DMS79 treated with DMSO at 0.1 percent for 48 hours (cell line): ENCODE results near the gene CHRNA1.
"Not testable (repeated sequence)": the region's sequence is repeated elsewhere in the genome, so short reads cannot be mapped to it uniquely, and the experiment has no call there.

ENCODE experiments used
- DNase-seq: peaks from one replicate; lab custom pipeline; 2025; lab: John Stamatoyannopoulos, UW

CHRNA1 gene

GRCh38 chr2:174717273-174717672 lies 47.0 kb downstream of the CHRNA1 start:
- DNase-seq, result no peak

DNA sequence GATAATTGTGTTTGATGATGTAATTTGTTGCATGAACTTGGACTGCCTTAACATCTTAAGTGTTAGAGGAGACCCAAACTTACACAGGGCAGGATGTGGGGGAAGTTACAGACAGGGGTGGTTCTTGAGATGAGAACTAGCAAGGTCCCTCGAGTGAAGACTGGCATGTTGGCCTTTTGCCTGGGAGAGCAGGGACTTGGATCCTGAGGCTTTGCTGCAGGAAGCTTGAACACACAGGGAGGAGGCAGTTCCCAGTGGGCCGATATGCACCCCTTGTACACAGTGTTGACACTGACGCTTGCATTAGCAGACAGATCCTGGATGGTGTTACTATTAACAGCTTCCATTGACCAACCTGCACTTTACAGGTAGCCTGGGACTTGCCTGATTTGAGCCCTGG lies 47.5 kb downstream of the CHRNA1 start:
- DNase-seq, result no peak

DNA sequence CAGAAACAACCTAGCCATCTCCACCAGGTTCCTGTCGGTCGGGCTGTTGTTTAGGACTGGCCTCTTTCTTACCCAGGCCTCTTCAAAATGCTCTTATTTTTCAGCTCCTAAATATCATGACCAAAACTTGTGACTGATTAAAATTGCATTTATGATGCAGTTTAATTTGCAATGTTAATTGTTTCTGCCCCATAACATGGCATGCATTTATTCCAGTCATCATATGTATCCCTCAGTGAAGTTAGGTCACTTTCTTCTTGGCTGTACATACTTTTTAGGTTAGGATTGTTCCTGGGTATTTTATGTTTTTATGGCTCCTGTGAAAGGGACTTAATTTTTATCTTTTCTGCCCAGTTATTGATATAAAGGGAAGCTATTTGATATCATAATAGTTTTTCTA lies 50.6 kb downstream of the CHRNA1 start:
- DNase-seq, result no peak

DNA sequence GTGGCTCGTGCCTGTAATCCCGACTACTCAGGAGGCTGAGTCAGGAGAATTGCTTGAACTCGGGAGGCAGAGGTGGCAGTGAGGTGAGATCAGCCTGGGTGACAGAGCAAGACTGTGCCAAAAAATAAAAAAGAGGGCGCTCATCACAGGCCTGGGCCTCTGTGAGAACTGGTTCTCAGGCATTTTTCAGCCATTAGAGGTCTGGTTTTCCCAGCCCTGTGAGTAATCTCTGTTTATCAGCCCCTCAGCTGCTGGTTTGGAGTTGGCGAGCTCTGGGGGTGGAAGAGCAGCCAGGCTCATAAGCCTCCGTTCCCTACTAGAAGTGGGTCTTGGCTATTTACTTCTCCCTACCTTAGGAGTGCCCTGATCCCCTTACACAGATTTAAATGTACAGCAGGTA lies 53.1 kb downstream of the CHRNA1 start:
- DNase-seq, result no peak

DNA sequence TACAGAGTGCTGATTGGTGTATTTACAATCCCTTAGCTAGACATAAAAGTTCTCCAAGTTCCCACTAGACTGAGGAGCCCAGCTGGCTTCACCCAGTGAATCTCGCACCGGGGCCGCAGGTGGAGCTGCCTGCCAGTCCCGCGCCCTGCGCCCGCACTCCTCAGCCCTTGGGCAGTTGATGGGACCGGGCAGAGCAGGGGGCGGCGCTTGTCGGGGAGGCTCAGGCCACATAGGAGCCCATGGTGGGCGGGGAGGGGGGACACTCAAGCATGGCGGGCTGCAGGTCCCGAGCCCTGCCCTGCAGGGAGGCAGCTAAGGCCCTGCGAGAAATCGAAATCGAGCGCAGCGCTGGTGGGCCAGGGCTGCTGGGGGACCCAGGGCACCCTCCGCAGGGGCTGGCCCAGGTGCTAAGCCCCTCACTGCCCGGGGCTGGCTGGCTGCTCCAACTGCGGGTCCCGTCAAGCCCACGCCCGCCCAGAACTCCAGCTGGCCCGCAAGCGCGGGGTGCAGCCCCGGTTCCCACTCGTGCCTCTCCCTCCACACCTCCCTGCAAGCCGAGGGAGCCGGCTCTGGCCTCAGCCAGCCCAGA lies 54.8 kb downstream of the CHRNA1 start:
- not testable (repeated sequence) for DNase-seq

- no peak for DNase-seq
Observed at GRCh38 chr2:174708713-174709112, 55.6 kb downstream of the CHRNA1 start.

DNA sequence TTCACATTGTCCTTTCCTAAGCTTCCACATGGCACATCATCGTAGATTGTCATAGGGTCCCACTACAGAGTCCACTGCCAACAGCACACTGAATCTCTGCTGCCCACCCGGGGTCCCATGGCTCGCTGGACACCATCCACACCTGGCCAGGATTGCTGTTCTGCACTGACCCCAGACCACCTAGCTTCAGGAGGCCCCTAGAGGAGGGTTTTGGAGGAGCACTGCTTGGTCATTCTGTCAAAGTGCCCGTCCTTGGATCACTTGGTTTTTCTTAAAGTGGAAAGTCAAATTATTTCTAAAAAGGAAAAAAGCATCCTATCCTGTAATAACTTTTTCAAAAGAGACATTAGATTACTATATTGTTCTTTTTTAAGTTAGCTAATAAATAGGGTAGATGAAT lies 59.0 kb downstream of the CHRNA1 start:
- no peak for DNase-seq

- DNase-seq, result no peak
Observed at GRCh38 chr2:174704642-174705041, 59.6 kb downstream of the CHRNA1 start.

- no peak for DNase-seq
Observed at GRCh38 chr2:174704061-174704460, 60.2 kb downstream of the CHRNA1 start.

DNA sequence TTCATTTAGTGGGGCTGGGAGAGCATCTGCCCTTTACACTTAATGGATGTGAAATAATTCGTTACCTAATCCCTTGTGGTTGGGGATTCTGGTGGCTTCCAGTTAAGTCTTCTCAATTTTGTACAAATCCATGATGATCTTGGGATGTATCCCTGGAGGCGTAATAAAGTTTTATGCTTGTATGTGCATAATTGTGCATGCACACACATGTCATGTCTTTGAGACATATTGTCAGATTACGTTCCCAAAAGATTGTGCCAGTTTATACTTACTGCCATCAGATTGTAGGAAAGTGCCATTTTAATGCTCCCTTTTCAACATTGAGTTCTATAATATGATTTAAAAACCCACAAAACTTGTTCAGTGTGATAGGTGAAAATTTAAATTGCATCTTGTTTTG lies 60.8 kb downstream of the CHRNA1 start:
- DNase-seq, result no peak

GRCh38 chr2:174702541-174702940 lies 61.7 kb downstream of the CHRNA1 start:
- DNase-seq, result no peak

DNA sequence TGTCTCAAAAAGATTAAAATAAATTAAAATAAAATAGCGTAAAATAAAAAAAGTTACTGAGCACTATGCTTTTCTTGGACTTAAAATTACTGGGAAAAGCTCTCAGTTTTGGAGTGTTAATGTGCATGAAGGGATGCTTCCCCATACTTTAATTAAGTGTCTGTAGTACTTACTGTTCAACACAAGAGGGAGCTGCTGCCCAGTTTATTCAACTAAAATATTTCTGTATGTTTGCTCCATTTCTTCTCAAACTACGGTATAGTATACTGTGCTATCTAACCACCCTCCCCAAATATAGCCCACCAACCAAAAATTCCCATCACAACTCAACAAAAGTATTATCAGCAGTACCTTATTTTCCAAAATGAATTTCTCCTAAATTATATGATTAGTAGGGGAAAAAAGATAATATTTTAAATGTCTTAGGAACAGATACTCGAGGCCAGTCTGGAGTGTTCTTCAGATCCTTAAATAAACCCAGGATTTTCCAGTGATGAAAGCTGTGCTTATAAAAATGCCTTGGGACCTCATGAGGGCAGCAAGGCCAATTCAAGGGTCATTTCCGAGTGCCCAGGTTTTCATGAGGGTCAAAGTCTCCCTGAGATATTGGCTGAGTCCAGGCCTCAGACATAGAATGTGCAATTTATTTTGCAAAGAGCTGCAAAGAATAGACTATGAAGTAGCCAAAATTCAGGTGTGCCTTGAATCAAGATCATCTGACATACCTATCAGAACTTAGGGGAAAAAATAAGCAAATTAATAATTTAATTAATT lies 64.1 kb downstream of the CHRNA1 start:
- DNase-seq, result peak; percentile 87
